GM19193 (cell line): ENCODE measurements around the gene NPDC1.

ENCODE experiments used
- POLR2A ChIP-seq: IDR thresholded peaks from 4 replicates; pipeline ENCODE4 v1.6.1; 2011; ENCODE audit not compliant: insufficient read depth, insufficient read length; ENCODE audit errors: extremely low read depth

NPDC1 gene

GRCh38 chr9:137053944-137054931, 8.3 kb upstream of the NPDC1 start, which contains the start of gene ENTPD2:
Gene ENTPD2 (minus strand): TSS chr9:137054061. CDS start chr9:137053997, 64 bp downstream.
- TF ChIP-seq POLR2A: no peak

- TF ChIP-seq POLR2A: no peak
Measured at GRCh38 chr9:137052998-137053943, 7.3 kb upstream of the NPDC1 start.

GRCh38 chr9:137052293-137052692, 6.3 kb upstream of the NPDC1 start:
- no peak for TF ChIP-seq POLR2A

- no peak for TF ChIP-seq POLR2A
Measured at GRCh38 chr9:137051145-137051724, 5.3 kb upstream of the NPDC1 start.

- TF ChIP-seq POLR2A: no peak
Measured at GRCh38 chr9:137050570-137050969, 4.6 kb upstream of the NPDC1 start.

GRCh38 chr9:137049544-137050449, 3.8 kb upstream of the NPDC1 start:
- TF ChIP-seq POLR2A: no peak

- no peak for TF ChIP-seq POLR2A
Measured at GRCh38 chr9:137048655-137049543, 2.9 kb upstream of the NPDC1 start.

GRCh38 chr9:137045294-137046087, 486 bp downstream of the NPDC1 start:
- TF ChIP-seq POLR2A: no peak

GRCh38 chr9:137044502-137045177, 1.3 kb downstream of the NPDC1 start:
- no peak for TF ChIP-seq POLR2A

GRCh38 chr9:137044037-137044436, 1.9 kb downstream of the NPDC1 start:
- no peak for TF ChIP-seq POLR2A
